Measurements from ENCODE around the gene KMT2C.

DNA sequence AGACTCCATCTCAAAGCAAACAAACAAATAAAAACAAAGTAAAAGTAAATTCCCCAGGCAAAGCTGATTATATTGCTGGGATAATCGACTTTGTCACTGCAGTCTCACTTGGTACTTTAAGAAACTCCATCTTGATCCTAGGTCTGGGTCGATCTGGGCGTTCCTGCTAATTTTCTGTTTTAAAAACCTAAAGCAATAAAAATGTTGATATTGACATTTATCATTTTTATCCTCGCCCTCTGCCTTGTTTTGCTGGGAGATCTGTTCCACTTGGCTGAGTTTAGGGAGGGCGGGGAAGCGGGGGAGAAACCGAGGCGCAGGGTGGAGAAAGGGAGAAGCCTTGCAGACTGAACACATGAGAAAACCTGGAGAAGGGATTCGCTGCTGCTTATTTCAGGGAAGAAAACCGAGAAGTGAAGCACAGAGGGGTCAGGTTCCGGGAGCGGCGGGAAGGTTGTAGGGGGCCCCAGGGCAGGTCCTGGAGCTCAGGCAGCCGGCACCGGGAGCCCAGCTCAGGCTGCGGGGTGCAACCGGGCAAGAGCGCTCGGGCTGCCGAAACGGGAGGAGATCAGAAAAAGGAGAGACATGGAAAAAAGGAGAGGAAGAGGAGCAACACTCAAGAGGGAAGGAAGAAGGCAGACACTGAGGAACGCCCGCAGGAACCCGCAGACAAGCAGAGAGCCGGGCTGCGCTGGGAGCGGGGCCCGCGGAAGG lies 27.3 kb upstream of the KMT2C start:
- TF ChIP-seq, protein P1, sequence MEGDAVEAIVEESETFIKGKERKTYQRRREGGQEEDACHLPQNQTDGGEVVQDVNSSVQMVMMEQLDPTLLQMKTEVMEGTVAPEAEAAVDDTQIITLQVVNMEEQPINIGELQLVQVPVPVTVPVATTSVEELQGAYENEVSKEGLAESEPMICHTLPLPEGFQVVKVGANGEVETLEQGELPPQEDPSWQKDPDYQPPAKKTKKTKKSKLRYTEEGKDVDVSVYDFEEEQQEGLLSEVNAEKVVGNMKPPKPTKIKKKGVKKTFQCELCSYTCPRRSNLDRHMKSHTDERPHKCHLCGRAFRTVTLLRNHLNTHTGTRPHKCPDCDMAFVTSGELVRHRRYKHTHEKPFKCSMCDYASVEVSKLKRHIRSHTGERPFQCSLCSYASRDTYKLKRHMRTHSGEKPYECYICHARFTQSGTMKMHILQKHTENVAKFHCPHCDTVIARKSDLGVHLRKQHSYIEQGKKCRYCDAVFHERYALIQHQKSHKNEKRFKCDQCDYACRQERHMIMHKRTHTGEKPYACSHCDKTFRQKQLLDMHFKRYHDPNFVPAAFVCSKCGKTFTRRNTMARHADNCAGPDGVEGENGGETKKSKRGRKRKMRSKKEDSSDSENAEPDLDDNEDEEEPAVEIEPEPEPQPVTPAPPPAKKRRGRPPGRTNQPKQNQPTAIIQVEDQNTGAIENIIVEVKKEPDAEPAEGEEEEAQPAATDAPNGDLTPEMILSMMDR (IDR thresholded peaks at IDR 0.05; ENCODE audit: borderline replicate concordance, extremely low read depth, low read length, poor library complexity, severe bottlenecking): no peak
- no peak for TF ChIP-seq EZH2 (IDR thresholded peaks at IDR 0.05; ENCODE audit: borderline replicate concordance, low read depth, low read length, severe bottlenecking)

Measured in DND-41 (cell line).